Measurements from ENCODE around the gene IP6K1.

DNA sequence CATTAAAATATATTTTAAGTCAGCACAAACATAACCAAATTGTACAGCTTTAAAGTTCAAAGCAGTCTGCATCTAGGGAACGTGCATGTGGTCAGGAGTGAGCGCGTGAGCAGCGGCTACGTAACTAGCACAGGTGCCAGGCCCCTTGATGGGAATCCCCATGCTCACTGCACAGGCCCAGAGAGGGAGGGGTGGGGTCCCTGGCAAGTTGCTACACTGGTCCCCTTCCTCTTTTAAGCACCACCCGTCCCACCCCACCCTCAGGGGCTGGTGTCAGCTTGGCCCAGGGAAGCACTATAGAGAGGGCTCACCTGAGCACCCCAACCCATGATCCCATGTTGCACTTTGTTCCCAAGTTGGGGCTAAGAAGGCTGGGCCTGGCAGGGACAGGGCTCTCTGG lies 61.8 kb downstream of the IP6K1 start:
- TF ChIP-seq, protein P1, sequence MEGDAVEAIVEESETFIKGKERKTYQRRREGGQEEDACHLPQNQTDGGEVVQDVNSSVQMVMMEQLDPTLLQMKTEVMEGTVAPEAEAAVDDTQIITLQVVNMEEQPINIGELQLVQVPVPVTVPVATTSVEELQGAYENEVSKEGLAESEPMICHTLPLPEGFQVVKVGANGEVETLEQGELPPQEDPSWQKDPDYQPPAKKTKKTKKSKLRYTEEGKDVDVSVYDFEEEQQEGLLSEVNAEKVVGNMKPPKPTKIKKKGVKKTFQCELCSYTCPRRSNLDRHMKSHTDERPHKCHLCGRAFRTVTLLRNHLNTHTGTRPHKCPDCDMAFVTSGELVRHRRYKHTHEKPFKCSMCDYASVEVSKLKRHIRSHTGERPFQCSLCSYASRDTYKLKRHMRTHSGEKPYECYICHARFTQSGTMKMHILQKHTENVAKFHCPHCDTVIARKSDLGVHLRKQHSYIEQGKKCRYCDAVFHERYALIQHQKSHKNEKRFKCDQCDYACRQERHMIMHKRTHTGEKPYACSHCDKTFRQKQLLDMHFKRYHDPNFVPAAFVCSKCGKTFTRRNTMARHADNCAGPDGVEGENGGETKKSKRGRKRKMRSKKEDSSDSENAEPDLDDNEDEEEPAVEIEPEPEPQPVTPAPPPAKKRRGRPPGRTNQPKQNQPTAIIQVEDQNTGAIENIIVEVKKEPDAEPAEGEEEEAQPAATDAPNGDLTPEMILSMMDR (IDR thresholded peaks at IDR 0.05), result no peak
- TF ChIP-seq POLR2A (IDR thresholded peaks at IDR 0.05), result no peak
